Measurements from ENCODE around the gene PSKH1. TPM values are rescaled to one million over a fixed set of nuclear protein-coding genes. Genes with fewer than 3 reads are reported as not detected.
A peak's percentile ranks its signal among the peaks of the same experiment; 100 is the strongest.

Gene PSKH1
- total and polyA plus RNA-seq, 10 of the 15 experiments (the other 5 are each of a cell fraction or from before 2014, with no cell fraction given), result 0.63 to 20.4 (median 7.8) TPM

GRCh38 chr16:67928561-67929364, 35.7 kb downstream of the PSKH1 start (continued):
- TF ChIP-seq ATF2 (IDR thresholded peaks at IDR 0.05; ENCODE audit: low read length), result no peak
- TF ChIP-seq TCF12 (IDR thresholded peaks at IDR 0.05; ENCODE audit: low read depth, low read length), result peak; percentile 30; the same call in 1 of the 2 replicates
- TF ChIP-seq MXI1 (IDR thresholded peaks at IDR 0.05; ENCODE audit: low read depth, low read length), result no peak
- TF ChIP-seq BCL11A (IDR thresholded peaks at IDR 0.05; ENCODE audit: low read depth, low read length), result no peak
- TF ChIP-seq BHLHE40 (IDR thresholded peaks at IDR 0.05; ENCODE audit: borderline replicate concordance in 1 of 2, low read depth in 2 of 2, low read length in 1 of 2), result peak; percentile 19 to 43; a peak in 1 of 4 replicates

GRCh38 chr16:67930191-67930590, 37.1 kb downstream of the PSKH1 start:
- Histone ChIP-seq H3K9me3 (replicated peaks; ENCODE audit: control insufficient read depth, insufficient read depth, low read length) (no peaks in the 10 kb centered on the region), H3K4me1 (ENCODE audit: control insufficient read depth, insufficient read depth, low read length) (peaks cover 3% of the 10 kb centered on the region), H3K4me3 (no peak overlapping the region), H3K27ac (ENCODE audit: control insufficient read depth, insufficient read depth) (no peak overlapping the region), H3K79me2 (ENCODE audit: control insufficient read depth, insufficient read depth, low read length) (peaks cover 6% of the 10 kb centered on the region), H3K36me3 (ENCODE audit: control insufficient read depth in 2 of 2, insufficient read depth in 2 of 2, low read length in 1 of 2) (peaks cover 19 to 39% of the 10 kb centered on the region in 2 experiments), H3K27me3 (replicated peaks in 1 of 2; ENCODE audit: control insufficient read depth in 2 of 2, insufficient read depth in 2 of 2, low read length in 1 of 2) (no peaks in the 10 kb centered on the region), H2AFZ (ENCODE audit: control insufficient read depth, low read depth, low read length) (no peak overlapping the region), H4K20me1 (ENCODE audit: control insufficient read depth, insufficient read depth) (no peaks in the 10 kb centered on the region), H3K4me2 (ENCODE audit: control insufficient read depth, insufficient read depth) (no peak overlapping the region), H3K9ac (ENCODE audit: control insufficient read depth, insufficient read depth, low read length) (no peak overlapping the region)
- POLR2A ChIA-PET, result interaction anchor here (0.5 kb wide), 1 partner anchor 9 kb away, joined by 3 read pairs; no protein-coding TSS in a partner anchor
- BruUV-seq (replicated peaks), result no TSS peak
- intact Hi-C loops (cut with micrococcal nuclease; ENCODE audit: unreplicated experiment) (no loop called here), in situ Hi-C loops (cut with MboI) (no loop called here)
- ATAC-seq, result no peak
- DNase-seq (ENCODE audit: low read depth, low spot score), result no peak
- SMC1A ChIA-PET (ENCODE audit: uncharacterized antibody, unreplicated experiment), result interaction anchor here (2.5 kb wide), 1 partner anchor 113 kb away, joined by 5 read pairs; no protein-coding TSS in a partner anchor
- RAD21 ChIA-PET (ENCODE audit: unreplicated experiment), result no interaction called here
- no peak for FAIRE-seq
- WGBS (ENCODE audit: insufficient coverage, insufficient replicate concordance, low lambda C conversion rate, missing lambda C conversion rate), result 95% methylated on average over 14 of the region's 14 CpGs
- TF ChIP-seq NFYA (IDR thresholded peaks at IDR 0.05; ENCODE audit: borderline replicate concordance, low read depth, low read length) (no peak), SKIL (IDR thresholded peaks at IDR 0.05; ENCODE audit: low read depth, poor library complexity, severe bottlenecking) (no peak), KAT2A (conservative IDR thresholded peaks at IDR 0.05; ENCODE audit: control insufficient read depth, low read depth, low read length) (no peak), SMC3 (IDR thresholded peaks at IDR 0.05; ENCODE audit: borderline replicate concordance, low read length) (no peak), NR2C1 (IDR thresholded peaks at IDR 0.05) (no peak), RFX5 (IDR thresholded peaks at IDR 0.05; ENCODE audit: low read depth, low read length) (no peak), POLR2A (IDR thresholded peaks at IDR 0.05; ENCODE audit: low read depth, low read length) (peak; percentile 56; the same call in 1 of the 2 replicates), SUPT20H (IDR thresholded peaks at IDR 0.05; ENCODE audit: borderline replicate concordance, control insufficient read depth, low read depth, low read length) (no peak), SRF (IDR thresholded peaks at IDR 0.05; ENCODE audit: low read depth in 2 of 2, low read length in 2 of 2) (no peak)
- CTCF ChIA-PET, result interaction anchor here (0.6 to 3.7 kb wide), 4 partner anchors 16 to 257 kb away, joined by 3 to 18 read pairs (median 9); partner anchors contain the start of gene NRN1L
